ENCODE measurements around the gene MROH2A.
"Not testable (repeated sequence)": the region's sequence is repeated elsewhere in the genome, so short reads cannot be mapped to it uniquely, and the experiment has no call there.

MROH2A gene

GRCh38 chr2:233853353-233853752 is 75.2 kb downstream of the MROH2A start:
- no peak for DNase-seq

DNA sequence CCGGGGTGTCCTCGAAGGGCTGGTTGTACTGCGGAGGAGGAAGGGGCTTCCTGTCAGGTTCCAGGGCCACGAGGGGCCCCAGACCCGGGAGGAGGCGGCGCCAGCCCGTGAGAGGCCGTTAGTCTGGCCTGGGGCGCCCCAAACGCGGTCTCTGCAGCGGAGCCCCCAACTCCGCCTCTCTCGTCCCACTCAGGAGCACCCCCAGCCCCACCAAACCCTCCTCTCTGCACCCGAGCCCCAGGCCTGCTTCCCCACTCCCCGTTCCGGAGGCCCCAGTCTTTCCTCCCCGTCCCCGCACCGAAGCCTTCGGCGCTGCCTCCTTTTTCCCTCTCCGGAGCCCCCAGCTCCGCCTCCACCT is 75.7 kb downstream of the MROH2A start:
- no peak for DNase-seq

GRCh38 chr2:233854241-233854981 is 76.3 kb downstream of the MROH2A start, which contains the start of gene HJURP:
HJURP (minus strand) TSS chr2:233854535; CDS start chr2:233854500, 35 bp downstream.
- DNase-seq = peak; percentile 54 to 96 (median 87)

DNA sequence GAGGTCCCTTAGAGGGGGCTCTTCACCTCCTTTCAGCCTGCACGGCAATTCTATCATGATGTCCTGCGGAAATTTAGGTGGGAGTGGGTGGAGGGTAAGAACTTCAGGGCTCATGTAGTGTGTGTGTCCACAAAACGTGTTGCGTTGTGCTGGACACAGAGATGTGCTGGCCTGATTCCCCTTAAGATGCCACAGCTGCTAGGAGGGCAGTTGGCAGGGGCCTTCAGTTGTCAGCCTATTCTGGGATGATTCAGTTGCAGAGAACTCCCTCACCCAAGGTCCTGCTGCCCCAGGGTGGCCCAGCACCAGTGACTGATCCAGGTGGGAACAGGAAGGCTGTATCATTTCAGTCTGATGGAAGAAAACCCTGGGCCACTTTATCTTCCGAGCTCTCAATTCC is 77.2 kb downstream of the MROH2A start:
- DNase-seq = no peak

DNA sequence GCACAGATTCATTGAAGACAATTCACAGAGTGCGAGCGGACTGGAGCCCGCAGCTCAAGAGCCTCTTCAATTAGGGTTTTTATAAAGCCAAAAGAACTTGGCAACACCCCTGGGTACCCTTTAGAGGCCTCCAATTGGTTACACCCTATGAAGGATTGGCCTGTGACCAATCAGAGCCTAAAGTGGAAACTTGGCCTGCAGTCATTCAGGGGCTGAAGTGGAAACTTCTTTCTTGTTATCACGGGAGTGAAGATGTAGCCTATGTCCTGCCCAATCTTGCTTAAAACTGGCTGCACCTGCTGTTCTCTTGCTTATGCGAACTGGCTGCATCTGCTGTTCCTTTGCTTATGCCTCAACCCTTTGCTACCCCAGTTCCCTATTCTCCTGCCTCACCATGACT is 78.1 kb downstream of the MROH2A start:
- no peak for DNase-seq

GRCh38 chr2:233857511-233858141 is 79.5 kb downstream of the MROH2A start:
- peak in 1 of 56 donors; percentile 3 for DNase-seq

- no peak for DNase-seq
Measured at GRCh38 chr2:233858331-233858730, 80.2 kb downstream of the MROH2A start.

DNA sequence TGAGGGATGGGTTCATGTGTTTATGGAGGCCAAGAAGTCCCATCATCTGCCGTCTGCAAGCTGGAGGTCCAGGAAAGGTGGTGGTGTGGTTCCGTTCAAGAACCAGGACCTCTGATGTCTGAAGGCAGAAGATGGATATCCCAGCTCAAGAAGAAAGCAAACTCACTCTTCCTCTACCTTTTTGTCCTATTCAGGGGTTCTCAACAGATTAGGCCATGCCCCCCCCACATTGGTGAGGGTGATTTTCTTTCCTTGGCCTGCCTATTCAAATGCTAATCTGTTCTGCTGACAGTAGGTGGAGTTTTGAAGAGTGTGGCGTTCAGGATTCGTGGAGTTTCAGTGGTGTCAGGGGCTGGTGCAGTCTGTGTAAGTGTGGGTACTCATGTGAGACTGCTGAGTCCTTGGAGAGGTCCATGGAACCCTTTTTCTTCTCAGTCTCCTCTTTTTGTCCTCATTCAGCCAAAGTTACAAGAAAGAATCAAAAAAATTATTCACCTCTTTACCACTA is 84.2 kb downstream of the MROH2A start:
- no peak for DNase-seq

- DNase-seq = no peak
Measured at GRCh38 chr2:233865838-233866237, 87.7 kb downstream of the MROH2A start.

GRCh38 chr2:233866479-233866878 is 88.3 kb downstream of the MROH2A start:
- no peak for DNase-seq

DNA sequence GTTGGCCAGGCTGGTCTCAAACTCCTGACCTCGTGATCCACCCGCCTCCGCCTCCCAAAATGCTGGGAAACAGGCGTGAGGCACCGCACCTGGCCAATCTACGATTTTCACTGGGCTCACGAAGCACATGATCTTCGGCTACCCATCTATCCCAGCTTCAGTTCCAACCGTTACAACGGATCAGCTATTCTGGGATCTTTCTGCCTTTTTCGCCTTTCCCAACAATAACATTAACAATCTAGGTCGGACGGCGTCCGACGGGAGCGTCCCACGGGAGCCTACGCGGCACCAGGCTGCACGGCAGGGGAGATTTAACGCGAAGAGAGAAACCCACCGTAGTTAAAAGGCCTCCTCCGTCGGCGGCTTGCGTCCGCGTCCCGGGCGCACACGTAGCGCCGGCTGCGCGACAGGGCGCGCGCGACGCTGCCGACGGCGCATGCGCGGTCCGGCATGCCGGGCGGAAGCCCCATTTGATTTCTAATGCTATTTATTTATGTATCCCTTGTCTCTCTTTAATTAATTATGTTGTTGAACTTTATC is 89.9 kb downstream of the MROH2A start, which contains the start of gene MSL3B:
Gene MSL3B, minus strand, starts transcription at position 394 of the 540 bp plus-strand sequence.
- peak in 3 of 56 donors; percentile 7 to 12 (median 11) for DNase-seq

DNA sequence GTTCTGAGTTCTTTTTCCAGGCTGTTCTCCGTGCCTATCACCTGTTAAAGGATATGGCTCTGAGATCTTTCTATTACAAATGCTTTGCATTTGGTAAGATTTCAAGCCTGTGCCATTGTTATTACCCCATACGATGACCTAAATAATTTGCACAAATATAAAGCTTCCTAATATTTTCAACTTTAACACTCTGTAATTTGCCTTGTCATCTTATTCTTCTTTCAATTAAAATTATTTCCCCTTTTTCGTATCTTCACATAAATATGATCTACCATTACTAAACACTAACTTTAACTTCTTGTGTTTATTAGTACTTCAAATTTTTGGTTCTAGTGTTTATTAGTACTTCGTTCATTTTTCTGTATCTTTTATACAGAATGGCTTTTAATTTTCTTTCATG is 93.3 kb downstream of the MROH2A start:
- DNase-seq = no peak

DNA sequence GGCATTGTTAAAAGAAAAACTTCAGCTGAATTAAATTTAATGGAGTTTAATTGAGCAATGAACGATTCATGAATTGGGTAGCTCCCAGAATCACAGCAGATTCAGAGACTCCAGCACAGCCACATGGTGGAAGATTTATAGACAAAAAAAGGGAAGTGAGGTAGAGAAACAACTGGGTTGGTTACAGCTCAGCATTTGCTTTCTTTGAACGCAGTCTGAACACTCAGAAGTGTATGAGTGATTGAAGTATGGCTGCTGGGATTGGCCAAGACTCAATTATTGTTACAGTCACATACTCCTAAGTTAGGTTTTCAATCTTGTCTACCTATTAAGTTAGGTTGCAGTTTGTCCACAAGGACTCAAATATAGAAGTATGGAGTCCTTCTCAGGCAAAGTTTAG is 94.0 kb downstream of the MROH2A start:
- not testable (repeated sequence) for DNase-seq

DNA sequence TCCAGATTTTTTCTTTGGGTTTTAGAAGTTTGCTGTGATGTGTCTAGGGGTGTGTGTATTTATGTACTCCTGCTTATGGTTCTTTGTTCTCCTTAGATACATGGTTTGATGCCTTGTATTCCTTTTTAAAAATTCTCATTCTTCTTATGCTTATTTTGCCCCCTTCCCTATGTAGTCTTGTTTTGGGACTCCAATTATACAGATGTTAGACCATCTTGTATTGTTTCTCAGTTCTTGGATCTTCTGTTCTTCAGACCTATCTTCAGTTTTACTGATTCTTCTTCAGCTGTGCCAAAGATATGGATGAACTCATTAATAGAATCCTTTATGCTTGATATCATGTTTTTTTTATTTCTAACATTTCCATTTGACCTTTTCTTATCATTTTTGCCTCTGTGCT is 104.2 kb downstream of the MROH2A start:
- DNase-seq = no peak
